HUES6 (cell line): ENCODE results near the gene ALG11.

Experiments used
- H3K27ac ChIP-seq: 2 replicates; pipeline ENCODE4 v1.7.0; 2013; ENCODE audit warnings: low read depth, mild to moderate bottlenecking, low read length, inconsistent platforms
- H3K27me3 ChIP-seq: 2 replicates; pipeline ENCODE4 v1.6.1; 2013; ENCODE audit warnings: low read length; ENCODE audit not compliant: control insufficient read depth, insufficient read depth
- H3K36me3 ChIP-seq: 2 replicates; pipeline ENCODE4 v1.6.1; 2013; ENCODE audit warnings: low read length; ENCODE audit not compliant: control insufficient read depth, insufficient read depth
- H3K4me1 ChIP-seq: 2 replicates; pipeline ENCODE4 v1.6.1; 2013; ENCODE audit warnings: low read length; ENCODE audit not compliant: control insufficient read depth, insufficient read depth
- H3K4me3 ChIP-seq: 2 replicates; pipeline ENCODE4 v1.5.1; 2013; ENCODE audit warnings: low read depth, low read length
- H3K9ac ChIP-seq: one replicate; pipeline ENCODE4 v1.6.1; 2013; ENCODE audit warnings: mild to moderate bottlenecking, low read length
- H3K9me3 ChIP-seq: 2 replicates; pipeline ENCODE4 v1.6.1; 2013; ENCODE audit warnings: low read depth, low read length; ENCODE audit not compliant: control insufficient read depth, insufficient read depth

The ALG11 gene

GRCh38 chr13:52011632-52012511 is at the start of gene ALG11:
Gene ALG11 (plus strand): TSS chr13:52012398. CDS start chr13:52012419, 21 bp downstream.
- Histone ChIP-seq H3K9ac (peak within 1 kb of the TSS; percentile 93), H3K36me3 (peaks cover 10% of the 10 kb centered on the region), H3K4me1 (no peaks in the 10 kb centered on the region; the same call in 1 of the 2 replicates), H3K27ac (peak within 1 kb of the TSS; percentile 28; the same call in 1 of the 2 replicates), H3K27me3 (peaks cover 28% of the 10 kb centered on the region), H3K9me3 (peaks cover 16% of the 10 kb centered on the region; the same call in 1 of the 2 replicates), H3K4me3 (peak within 1 kb of the TSS; percentile 97)

- no peak overlapping the region for H3K4me3 ChIP-seq
- H3K9ac ChIP-seq, result no peak overlapping the region
- peaks cover 3% of the 10 kb centered on the region; the same call in 1 of the 2 replicates for H3K36me3 ChIP-seq
- no peaks in the 10 kb centered on the region for H3K9me3 ChIP-seq
- H3K27me3 ChIP-seq, result no peaks in the 10 kb centered on the region
- H3K27ac ChIP-seq, result no peak overlapping the region
- H3K4me1 ChIP-seq, result no peaks in the 10 kb centered on the region
Observed at GRCh38 chr13:51966186-51966585, 46.0 kb upstream of the ALG11 start.

GRCh38 chr13:51967482-51968446 is 44.4 kb upstream of the ALG11 start:
- Histone ChIP-seq H3K4me3 (no peak overlapping the region), H3K4me1 (no peaks in the 10 kb centered on the region), H3K27me3 (no peaks in the 10 kb centered on the region), H3K27ac (no peak overlapping the region), H3K36me3 (no peaks in the 10 kb centered on the region; the same call in 1 of the 2 replicates), H3K9me3 (no peaks in the 10 kb centered on the region), H3K9ac (no peak overlapping the region)

GRCh38 chr13:51970349-51970748 is 41.8 kb upstream of the ALG11 start:
- Histone ChIP-seq H3K9me3 (no peaks in the 10 kb centered on the region), H3K4me1 (no peaks in the 10 kb centered on the region), H3K36me3 (no peaks in the 10 kb centered on the region; the same call in 1 of the 2 replicates), H3K27me3 (no peaks in the 10 kb centered on the region), H3K4me3 (no peak overlapping the region), H3K9ac (no peak overlapping the region), H3K27ac (no peak overlapping the region)

- no peaks in the 10 kb centered on the region for H3K4me1 ChIP-seq
- no peaks in the 10 kb centered on the region for H3K27me3 ChIP-seq
- no peak overlapping the region for H3K4me3 ChIP-seq
- no peaks in the 10 kb centered on the region for H3K9me3 ChIP-seq
- no peaks in the 10 kb centered on the region; the same call in 1 of the 2 replicates for H3K36me3 ChIP-seq
- no peak overlapping the region for H3K27ac ChIP-seq
- H3K9ac ChIP-seq, result no peak overlapping the region
Observed at GRCh38 chr13:51971520-51972426, 40.4 kb upstream of the ALG11 start.

- Histone ChIP-seq H3K27me3 (no peaks in the 10 kb centered on the region), H3K4me1 (no peaks in the 10 kb centered on the region), H3K4me3 (no peak overlapping the region), H3K9ac (no peak overlapping the region), H3K27ac (no peak overlapping the region), H3K9me3 (no peaks in the 10 kb centered on the region), H3K36me3 (no peaks in the 10 kb centered on the region)
Observed at GRCh38 chr13:51974482-51974881, 37.7 kb upstream of the ALG11 start.

GRCh38 chr13:51976423-51976822 is 35.8 kb upstream of the ALG11 start:
- 0 out of 2 replicates have a peak, but pooled peaks cover 3% of the 10 kb centered on the region for H3K4me1 ChIP-seq

GRCh38 chr13:51976890-51977289 is 35.3 kb upstream of the ALG11 start:
- Histone ChIP-seq H3K4me3 (no peak overlapping the region), H3K9ac (no peak overlapping the region), H3K36me3 (no peaks in the 10 kb centered on the region), H3K27me3 (no peaks in the 10 kb centered on the region), H3K4me1 (0 out of 2 replicates have a peak, but pooled peaks cover 3% of the 10 kb centered on the region), H3K9me3 (no peaks in the 10 kb centered on the region), H3K27ac (no peak overlapping the region)

More at GRCh38 chr13:51976423-51976822, 35.8 kb upstream of the ALG11 start:
- no peak overlapping the region for H3K4me3 ChIP-seq
- H3K27me3 ChIP-seq, result no peaks in the 10 kb centered on the region
- no peaks in the 10 kb centered on the region for H3K36me3 ChIP-seq
- H3K9me3 ChIP-seq, result no peaks in the 10 kb centered on the region
- no peak overlapping the region for H3K27ac ChIP-seq
- no peak overlapping the region for H3K9ac ChIP-seq

- no peak overlapping the region for H3K4me3 ChIP-seq
- 0 out of 2 replicates have a peak, but pooled peaks cover 3% of the 10 kb centered on the region for H3K4me1 ChIP-seq
- no peak overlapping the region for H3K27ac ChIP-seq
- H3K36me3 ChIP-seq, result no peaks in the 10 kb centered on the region
- no peak overlapping the region for H3K9ac ChIP-seq
- H3K27me3 ChIP-seq, result no peaks in the 10 kb centered on the region
- H3K9me3 ChIP-seq, result no peaks in the 10 kb centered on the region
Observed at GRCh38 chr13:51977625-51978024, 34.6 kb upstream of the ALG11 start.
